ENCODE data around the gene STK25. TPM values are rescaled to one million over a fixed set of nuclear protein-coding genes. Genes with fewer than 3 reads are reported as not detected.
A peak's percentile ranks its signal among the peaks of the same experiment; 100 is the strongest.

STK25 gene
- total and polyA plus RNA-seq, 10 of the 15 experiments (the other 5 are each of a cell fraction or from before 2014, with no cell fraction given): 6.0 to 154 (median 89.3) TPM

GRCh38 chr2:241443486-241444223 lies 64.7 kb downstream of the STK25 start (continued):
- TF ChIP-seq KLF5 (IDR thresholded peaks at IDR 0.05; ENCODE audit: partially characterized antibody) (no peak), PBX3 (IDR thresholded peaks at IDR 0.05; ENCODE audit: insufficient replicate concordance, low read depth, low read length) (no peak), CUX1 (IDR thresholded peaks at IDR 0.05; ENCODE audit: insufficient replicate concordance, low read depth, low read length) (no peak), BMI1 (IDR thresholded peaks at IDR 0.05; ENCODE audit: borderline replicate concordance) (no peak), HDGF (IDR thresholded peaks at IDR 0.05) (no peak), SP1 (IDR thresholded peaks at IDR 0.05; ENCODE audit: low read depth, low read length) (no peak), DPF2 (IDR thresholded peaks at IDR 0.05) (peak; percentile 44; the same call in 1 of the 2 replicates), MEF2A (IDR thresholded peaks at IDR 0.05; ENCODE audit: insufficient read depth, low read depth, low read length) (no peak), ZBTB11 (CRISPR knock-in tag; IDR thresholded peaks at IDR 0.05) (no peak), SREBF2 (IDR thresholded peaks at IDR 0.05; ENCODE audit: low read length) (no peak)
- TF ChIP-seq, protein P1, sequence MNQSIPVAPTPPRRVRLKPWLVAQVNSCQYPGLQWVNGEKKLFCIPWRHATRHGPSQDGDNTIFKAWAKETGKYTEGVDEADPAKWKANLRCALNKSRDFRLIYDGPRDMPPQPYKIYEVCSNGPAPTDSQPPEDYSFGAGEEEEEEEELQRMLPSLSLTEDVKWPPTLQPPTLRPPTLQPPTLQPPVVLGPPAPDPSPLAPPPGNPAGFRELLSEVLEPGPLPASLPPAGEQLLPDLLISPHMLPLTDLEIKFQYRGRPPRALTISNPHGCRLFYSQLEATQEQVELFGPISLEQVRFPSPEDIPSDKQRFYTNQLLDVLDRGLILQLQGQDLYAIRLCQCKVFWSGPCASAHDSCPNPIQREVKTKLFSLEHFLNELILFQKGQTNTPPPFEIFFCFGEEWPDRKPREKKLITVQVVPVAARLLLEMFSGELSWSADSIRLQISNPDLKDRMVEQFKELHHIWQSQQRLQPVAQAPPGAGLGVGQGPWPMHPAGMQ (IDR thresholded peaks at IDR 0.05; ENCODE audit: borderline replicate concordance): no peak
